ENCODE results near the gene BOD1L1.

BOD1L1 gene

GRCh38 chr4:13618212-13618806 lies 9.2 kb downstream of the BOD1L1 start:
- DNase-seq, result no peak
- Histone ChIP-seq H3K36me3 (ENCODE audit: control insufficient read depth in 4 of 4, insufficient read depth in 4 of 4, low read length in 3 of 4) (peaks cover 4 to 35% (median 27%) of the 10 kb centered on the region in 4 experiments), H3K9me3 (ENCODE audit: control extremely low read depth in 1 of 5, control insufficient read depth in 4 of 5, insufficient read depth in 2 of 5, low read depth in 1 of 5, low read length in 4 of 5) (no peaks in the 10 kb centered on the region), H3K4me1 (ENCODE audit: control extremely low read depth in 1 of 4, control insufficient read depth in 4 of 4, insufficient read depth in 4 of 4, low read length in 3 of 4) (peaks cover 12 to 21% (median 14%) of the 10 kb centered on the region in 4 experiments), H3K27me3 (replicated peaks in 2 of 5; ENCODE audit: control insufficient read depth in 4 of 5, insufficient read depth in 5 of 5, low read length in 4 of 5) (no peaks in the 10 kb centered on the region), H3K4me3 (ENCODE audit: control insufficient read depth in 1 of 7, extremely low read depth in 1 of 7, insufficient read depth in 4 of 7, low read depth in 2 of 7, low read length in 6 of 7) (no peak overlapping the region), H3K27ac (ENCODE audit: insufficient read depth in 1 of 2, low read depth in 1 of 2, low read length in 2 of 2, poor library complexity in 1 of 2, severe bottlenecking in 2 of 2) (no peak overlapping the region)
- POLR2A ChIA-PET, result no interaction called here
- 100% methylated on average over 1 of the region's 2 CpGs for WGBS (ENCODE audit: insufficient coverage)
- CTCF ChIA-PET, result interaction anchor here (0.9 to 1.5 kb wide), 2 partner anchors 9 to 11 kb away, joined by 4 to 6 read pairs; no protein-coding TSS in a partner anchor

- WGBS (ENCODE audit: insufficient coverage), result no CpG with 5 or more reads among the region's 3 CpGs
- H3K27me3 ChIP-seq (replicated peaks in 2 of 5; ENCODE audit: control insufficient read depth in 4 of 5, insufficient read depth in 5 of 5, low read length in 4 of 5), result no peaks in the 10 kb centered on the region
- H3K9me3 ChIP-seq (ENCODE audit: control extremely low read depth in 1 of 5, control insufficient read depth in 4 of 5, insufficient read depth in 2 of 5, low read depth in 1 of 5, low read length in 4 of 5), result no peaks in the 10 kb centered on the region
- ChIA-PET POLR2A (no interaction called here), CTCF (interaction anchor here (0.9 to 1.5 kb wide), 2 partner anchors 8 to 11 kb away, joined by 4 to 6 read pairs; no protein-coding TSS in a partner anchor)
- H3K27ac ChIP-seq (ENCODE audit: insufficient read depth in 1 of 2, low read depth in 1 of 2, low read length in 2 of 2, poor library complexity in 1 of 2, severe bottlenecking in 2 of 2), result no peak overlapping the region
- peaks cover 6 to 40% (median 29%) of the 10 kb centered on the region in 4 experiments for H3K36me3 ChIP-seq (ENCODE audit: control insufficient read depth in 4 of 4, insufficient read depth in 4 of 4, low read length in 3 of 4)
- peaks cover 12 to 21% (median 14%) of the 10 kb centered on the region in 4 experiments for H3K4me1 ChIP-seq (ENCODE audit: control extremely low read depth in 1 of 4, control insufficient read depth in 4 of 4, insufficient read depth in 4 of 4, low read length in 3 of 4)
- no peak for DNase-seq
- H3K4me3 ChIP-seq (ENCODE audit: control insufficient read depth in 1 of 7, extremely low read depth in 1 of 7, insufficient read depth in 4 of 7, low read depth in 2 of 7, low read length in 6 of 7), result no peak overlapping the region
Observed at GRCh38 chr4:13617801-13618200, 9.7 kb downstream of the BOD1L1 start.

- POLR2A ChIA-PET, result no interaction called here
- CTCF ChIA-PET, result interaction anchor here (1.5 kb wide), 1 partner anchor 12 kb away, joined by 6 read pairs; no protein-coding TSS in a partner anchor
Observed at GRCh38 chr4:13616597-13616996, 10.9 kb downstream of the BOD1L1 start.

GRCh38 chr4:13615161-13615560 lies 12.4 kb downstream of the BOD1L1 start:
- Histone ChIP-seq H3K27me3 (replicated peaks in 2 of 5; ENCODE audit: control insufficient read depth in 4 of 5, insufficient read depth in 5 of 5, low read length in 4 of 5) (no peaks in the 10 kb centered on the region), H3K9me3 (ENCODE audit: control extremely low read depth in 1 of 5, control insufficient read depth in 4 of 5, insufficient read depth in 2 of 5, low read depth in 1 of 5, low read length in 4 of 5) (no peaks in the 10 kb centered on the region), H3K4me3 (ENCODE audit: control insufficient read depth in 1 of 7, extremely low read depth in 1 of 7, insufficient read depth in 4 of 7, low read depth in 2 of 7, low read length in 6 of 7) (no peak overlapping the region), H3K36me3 (ENCODE audit: control insufficient read depth in 4 of 4, insufficient read depth in 4 of 4, low read length in 3 of 4) (peaks cover 20 to 67% (median 50%) of the 10 kb centered on the region in 4 experiments), H3K4me1 (ENCODE audit: control extremely low read depth in 1 of 4, control insufficient read depth in 4 of 4, insufficient read depth in 4 of 4, low read length in 3 of 4) (peaks cover 12 to 21% (median 14%) of the 10 kb centered on the region in 4 experiments), H3K27ac (ENCODE audit: insufficient read depth in 1 of 2, low read depth in 1 of 2, low read length in 2 of 2, poor library complexity in 1 of 2, severe bottlenecking in 2 of 2) (no peak overlapping the region)
- CTCF ChIA-PET, result interaction anchor here (0.9 kb wide), 1 partner anchor 9 kb away, joined by 3 read pairs; no protein-coding TSS in a partner anchor
- WGBS (ENCODE audit: insufficient coverage), result 0% methylated on average over 2 of the region's 3 CpGs
- peak; percentile 44 to 77 (median 65) for DNase-seq
- POLR2A ChIA-PET, result no interaction called here

More at GRCh38 chr4:13616597-13616996, 10.9 kb downstream of the BOD1L1 start:
- DNase-seq, result no peak
- H3K4me3 ChIP-seq (ENCODE audit: control insufficient read depth in 1 of 7, extremely low read depth in 1 of 7, insufficient read depth in 4 of 7, low read depth in 2 of 7, low read length in 6 of 7), result no peak overlapping the region
- H3K27me3 ChIP-seq (replicated peaks in 2 of 5; ENCODE audit: control insufficient read depth in 4 of 5, insufficient read depth in 5 of 5, low read length in 4 of 5), result no peaks in the 10 kb centered on the region
- H3K4me1 ChIP-seq (ENCODE audit: control extremely low read depth in 1 of 4, control insufficient read depth in 4 of 4, insufficient read depth in 4 of 4, low read length in 3 of 4), result peaks cover 12 to 21% (median 14%) of the 10 kb centered on the region in 4 experiments
- H3K9me3 ChIP-seq (ENCODE audit: control extremely low read depth in 1 of 5, control insufficient read depth in 4 of 5, insufficient read depth in 2 of 5, low read depth in 1 of 5, low read length in 4 of 5), result no peaks in the 10 kb centered on the region
- H3K36me3 ChIP-seq (ENCODE audit: control insufficient read depth in 4 of 4, insufficient read depth in 4 of 4, low read length in 3 of 4), result peaks cover 13 to 52% (median 41%) of the 10 kb centered on the region in 4 experiments
- H3K27ac ChIP-seq (ENCODE audit: insufficient read depth in 1 of 2, low read depth in 1 of 2, low read length in 2 of 2, poor library complexity in 1 of 2, severe bottlenecking in 2 of 2), result no peak overlapping the region
- WGBS (ENCODE audit: insufficient coverage), result 80% methylated on average over 2 of the region's 4 CpGs

GRCh38 chr4:13612569-13612968 lies 15.0 kb downstream of the BOD1L1 start:
- DNase-seq, result no peak
- H3K27me3 ChIP-seq (replicated peaks in 2 of 5; ENCODE audit: control insufficient read depth in 4 of 5, insufficient read depth in 5 of 5, low read length in 4 of 5), result no peaks in the 10 kb centered on the region
- H3K9me3 ChIP-seq (ENCODE audit: control extremely low read depth in 1 of 5, control insufficient read depth in 4 of 5, insufficient read depth in 2 of 5, low read depth in 1 of 5, low read length in 4 of 5), result no peaks in the 10 kb centered on the region
- H3K27ac ChIP-seq (ENCODE audit: insufficient read depth in 1 of 2, low read depth in 1 of 2, low read length in 2 of 2, poor library complexity in 1 of 2, severe bottlenecking in 2 of 2), result no peak overlapping the region
- peaks cover 21 to 66% (median 48%) of the 10 kb centered on the region in 4 experiments for H3K36me3 ChIP-seq (ENCODE audit: control insufficient read depth in 4 of 4, insufficient read depth in 4 of 4, low read length in 3 of 4)
- WGBS (ENCODE audit: insufficient coverage), result 98% methylated on average over 4 of the region's 4 CpGs
- CTCF ChIA-PET, result interaction anchor here (0.8 kb wide), 1 partner anchor 15 kb away, joined by 3 read pairs; no protein-coding TSS in a partner anchor
- POLR2A ChIA-PET, result no interaction called here
- H3K4me1 ChIP-seq (ENCODE audit: control extremely low read depth in 1 of 4, control insufficient read depth in 4 of 4, insufficient read depth in 4 of 4, low read length in 3 of 4), result peaks cover 12 to 21% (median 14%) of the 10 kb centered on the region in 4 experiments
- H3K4me3 ChIP-seq (ENCODE audit: control insufficient read depth in 1 of 7, extremely low read depth in 1 of 7, insufficient read depth in 4 of 7, low read depth in 2 of 7, low read length in 6 of 7), result no peak overlapping the region

GRCh38 chr4:13611283-13611842 lies 16.2 kb downstream of the BOD1L1 start:
- Histone ChIP-seq H3K36me3 (ENCODE audit: control insufficient read depth in 4 of 4, insufficient read depth in 4 of 4, low read length in 3 of 4) (peaks cover 21 to 75% (median 49%) of the 10 kb centered on the region in 4 experiments), H3K9me3 (ENCODE audit: control extremely low read depth in 1 of 5, control insufficient read depth in 4 of 5, insufficient read depth in 2 of 5, low read depth in 1 of 5, low read length in 4 of 5) (no peaks in the 10 kb centered on the region), H3K27ac (ENCODE audit: insufficient read depth in 1 of 2, low read depth in 1 of 2, low read length in 2 of 2, poor library complexity in 1 of 2, severe bottlenecking in 2 of 2) (no peak overlapping the region), H3K27me3 (replicated peaks in 2 of 5; ENCODE audit: control insufficient read depth in 4 of 5, insufficient read depth in 5 of 5, low read length in 4 of 5) (no peaks in the 10 kb centered on the region), H3K4me1 (ENCODE audit: control extremely low read depth in 1 of 4, control insufficient read depth in 4 of 4, insufficient read depth in 4 of 4, low read length in 3 of 4) (peaks cover 12 to 20% (median 14%) of the 10 kb centered on the region in 4 experiments), H3K4me3 (ENCODE audit: control insufficient read depth in 1 of 7, extremely low read depth in 1 of 7, insufficient read depth in 4 of 7, low read depth in 2 of 7, low read length in 6 of 7) (no peak overlapping the region)
- 83% methylated on average over 2 of the region's 3 CpGs for WGBS (ENCODE audit: insufficient coverage)
- DNase-seq, result peak in 1 of 3 donors; percentile 14
- POLR2A ChIA-PET, result no interaction called here
- CTCF ChIA-PET, result interaction anchor here (0.8 kb wide), 1 partner anchor 14 kb away, joined by 3 read pairs; no protein-coding TSS in a partner anchor

- CTCF ChIA-PET, result interaction anchor here (1.3 kb wide), 1 partner anchor 10 kb away, joined by 3 read pairs; no protein-coding TSS in a partner anchor
- Histone ChIP-seq H3K4me3 (ENCODE audit: control insufficient read depth in 1 of 7, extremely low read depth in 1 of 7, insufficient read depth in 4 of 7, low read depth in 2 of 7, low read length in 6 of 7) (no peak overlapping the region), H3K4me1 (ENCODE audit: control extremely low read depth in 1 of 4, control insufficient read depth in 4 of 4, insufficient read depth in 4 of 4, low read length in 3 of 4) (no peaks in the 10 kb centered on the region), H3K27me3 (replicated peaks in 2 of 5; ENCODE audit: control insufficient read depth in 4 of 5, insufficient read depth in 5 of 5, low read length in 4 of 5) (no peaks in the 10 kb centered on the region), H3K9me3 (ENCODE audit: control extremely low read depth in 1 of 5, control insufficient read depth in 4 of 5, insufficient read depth in 2 of 5, low read depth in 1 of 5, low read length in 4 of 5) (no peaks in the 10 kb centered on the region), H3K27ac (ENCODE audit: insufficient read depth in 1 of 2, low read depth in 1 of 2, low read length in 2 of 2, poor library complexity in 1 of 2, severe bottlenecking in 2 of 2) (no peak overlapping the region), H3K36me3 (ENCODE audit: control insufficient read depth in 4 of 4, insufficient read depth in 4 of 4, low read length in 3 of 4) (peaks cover 23 to 92% (median 62%) of the 10 kb centered on the region in 4 experiments)
- no CpG with 5 or more reads among the region's 1 CpG for WGBS (ENCODE audit: insufficient coverage)
- no peak for DNase-seq
- POLR2A ChIA-PET, result no interaction called here
Observed at GRCh38 chr4:13605330-13605729, 22.2 kb downstream of the BOD1L1 start.
